M059J (cell line): ENCODE measurements around the gene ADIPOR2. TPM values are rescaled to one million over a fixed set of nuclear protein-coding genes. Genes with fewer than 3 reads are reported as not detected.
A peak's percentile ranks its signal among the peaks of the same experiment; 100 is the strongest.

Experiments used
- DNase-seq: peaks from one replicate; pipeline ENCODE4 v3.0.0-alpha.2; 2012; ENCODE audit warnings: low read depth
- total RNA-seq: library from RNA; depleted of rRNA; stranded (reverse); fragments of >200 nt; shearing (Covaris generic); gene quantifications from 2 replicates; pipeline ENCODE4 v1.2.3, GENCODE V29; 2014

ADIPOR2 gene
- total RNA-seq, 1 experiment from 2014 or later: 42.0 TPM

DNA sequence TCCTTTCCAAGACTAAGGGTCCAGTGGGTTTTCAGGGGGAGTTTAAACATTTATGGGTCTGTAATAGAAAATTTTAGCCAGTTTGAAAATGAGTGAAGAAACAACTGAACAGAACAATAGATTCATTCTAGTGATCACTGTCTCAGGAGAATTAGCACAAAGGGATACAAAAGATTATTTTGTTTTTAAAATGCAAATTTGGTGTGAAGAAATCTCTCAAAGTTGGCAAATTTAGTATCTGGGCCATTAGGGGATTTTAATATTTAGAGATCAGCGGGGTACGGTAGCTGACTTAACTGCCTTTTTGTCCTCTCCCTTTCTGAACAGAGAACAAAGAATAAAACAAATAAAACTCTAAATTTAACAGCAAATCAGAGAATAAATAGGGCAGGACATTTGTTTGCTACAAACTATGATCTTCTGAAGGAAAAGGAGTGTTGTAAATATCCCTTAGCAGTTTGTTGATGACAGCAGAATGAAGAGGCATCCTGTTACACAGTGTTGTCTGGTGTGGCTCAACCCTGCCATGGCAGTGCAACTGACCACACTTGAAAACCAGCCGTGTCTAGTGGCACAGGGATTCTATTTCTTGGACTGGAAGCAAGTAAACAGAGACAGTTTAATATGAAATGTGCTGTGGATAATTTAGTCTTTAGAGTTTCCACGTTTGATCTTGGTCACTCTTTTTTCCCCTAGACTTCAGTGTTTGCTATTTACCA lies 83.2 kb downstream of the ADIPOR2 start:
- peak; percentile 61 for DNase-seq

GRCh38 chr12:1776170-1776921 lies 85.5 kb downstream of the ADIPOR2 start:
- DNase-seq: peak; percentile 94

- peak; percentile 77 for DNase-seq
These were observed 86.9 kb downstream of the ADIPOR2 start for GRCh38 chr12:1777798-1778197.

DNA sequence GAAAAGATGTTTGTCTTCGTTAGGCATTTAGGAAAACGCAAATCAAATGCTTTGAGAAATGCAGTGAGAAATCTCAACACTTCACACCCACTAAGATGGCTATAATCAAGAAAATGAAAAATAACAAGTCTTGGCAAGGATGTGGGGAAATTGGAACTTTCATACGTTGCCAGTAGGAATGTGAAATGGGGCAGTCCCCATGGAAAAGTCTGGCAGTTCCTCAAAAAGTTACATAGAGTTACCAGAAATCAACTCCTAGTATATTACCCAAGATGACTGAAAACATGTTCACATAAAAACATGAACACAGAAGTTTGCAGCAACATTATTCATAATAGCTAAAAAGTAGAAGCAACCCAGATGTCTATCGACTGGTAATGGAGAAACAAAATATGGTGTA lies 88.0 kb downstream of the ADIPOR2 start:
- no peak for DNase-seq

- peak; percentile 37 for DNase-seq
These were observed 88.9 kb downstream of the ADIPOR2 start for GRCh38 chr12:1779783-1780182.

- DNase-seq: no peak
These were observed 90.9 kb downstream of the ADIPOR2 start for GRCh38 chr12:1781772-1782171.

- DNase-seq: no peak
These were observed 91.3 kb downstream of the ADIPOR2 start for GRCh38 chr12:1782215-1782614.

GRCh38 chr12:1787714-1788113 lies 96.8 kb downstream of the ADIPOR2 start:
- DNase-seq: no peak

DNA sequence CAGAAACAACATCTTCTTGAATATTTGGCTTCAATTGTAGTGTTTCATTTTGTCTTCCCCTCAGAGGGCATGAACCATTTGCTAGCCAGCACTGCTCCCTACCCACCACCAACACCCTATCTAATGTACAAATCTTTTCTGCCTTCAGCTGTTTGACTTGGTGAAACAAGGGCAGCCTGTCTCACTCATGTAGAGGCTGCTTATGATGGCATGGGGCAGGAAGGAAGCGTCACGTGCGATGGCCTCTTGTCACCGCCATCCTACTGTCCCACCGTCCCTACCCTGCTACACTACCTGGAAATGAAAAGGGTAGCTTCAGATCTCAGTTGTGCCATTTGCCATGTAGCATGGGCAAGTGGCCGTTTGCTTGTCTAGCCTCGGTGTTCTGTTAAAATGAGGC lies 99.6 kb downstream of the ADIPOR2 start:
- no peak for DNase-seq

- peak; percentile 67 for DNase-seq
These were observed 100.4 kb downstream of the ADIPOR2 start for GRCh38 chr12:1791104-1791841.

DNA sequence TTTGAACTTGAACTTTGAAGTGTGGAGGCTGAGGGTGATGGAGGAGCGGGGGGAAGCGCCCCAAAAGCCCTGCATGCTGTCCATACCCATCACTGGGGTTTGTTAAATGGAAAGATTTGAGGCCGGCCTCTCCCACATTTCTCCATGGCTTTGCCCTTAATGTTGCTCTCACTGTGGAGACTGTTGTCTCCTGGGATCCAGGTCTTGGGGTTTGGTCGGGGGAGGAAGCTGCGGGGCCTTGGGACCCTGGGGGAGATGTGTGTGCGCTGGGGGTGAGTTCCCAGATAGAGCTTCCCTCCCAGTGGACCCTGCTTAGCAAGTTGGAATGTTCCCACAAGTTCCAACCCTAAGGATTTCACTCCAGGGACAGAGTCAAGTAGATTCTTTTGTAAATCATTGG lies 101.5 kb downstream of the ADIPOR2 start:
- DNase-seq: no peak

- DNase-seq: no peak
These were observed 102.7 kb downstream of the ADIPOR2 start for GRCh38 chr12:1793426-1794210.

DNA sequence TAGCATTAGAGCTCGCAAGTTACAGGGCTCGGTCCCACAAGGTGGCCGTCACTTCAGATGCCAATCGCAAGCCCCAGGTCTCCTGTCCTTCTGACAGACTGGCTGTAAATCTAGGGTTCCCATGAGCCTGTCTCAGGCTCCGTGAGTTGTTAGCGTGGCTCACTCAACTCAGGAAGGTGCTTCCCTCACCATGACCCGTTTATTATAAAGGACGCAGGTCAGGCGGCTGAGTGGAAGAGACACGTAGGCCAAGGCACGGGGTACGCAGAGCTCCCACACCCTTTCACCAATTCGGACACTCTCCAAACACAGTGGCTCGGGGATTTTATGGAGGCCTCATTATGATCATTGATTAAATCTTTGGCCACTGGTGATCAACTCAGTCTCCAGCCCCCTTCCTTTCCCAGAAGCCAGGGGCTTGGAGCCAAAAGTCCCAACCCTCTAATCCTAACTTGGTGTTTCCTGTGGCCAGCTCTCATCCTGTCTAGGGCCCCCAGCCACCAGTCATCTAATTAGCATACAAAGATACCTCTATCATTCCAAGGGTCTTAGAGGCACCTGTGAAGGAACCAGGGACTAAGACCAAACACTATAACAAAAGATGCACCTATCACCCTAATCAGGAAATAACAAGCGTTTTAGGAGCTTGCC lies 103.7 kb downstream of the ADIPOR2 start:
- no peak for DNase-seq

- no peak for DNase-seq
These were observed 104.4 kb downstream of the ADIPOR2 start for GRCh38 chr12:1795221-1795784.

GRCh38 chr12:1795785-1796514 lies 105.1 kb downstream of the ADIPOR2 start:
- peak; percentile 75 for DNase-seq

DNA sequence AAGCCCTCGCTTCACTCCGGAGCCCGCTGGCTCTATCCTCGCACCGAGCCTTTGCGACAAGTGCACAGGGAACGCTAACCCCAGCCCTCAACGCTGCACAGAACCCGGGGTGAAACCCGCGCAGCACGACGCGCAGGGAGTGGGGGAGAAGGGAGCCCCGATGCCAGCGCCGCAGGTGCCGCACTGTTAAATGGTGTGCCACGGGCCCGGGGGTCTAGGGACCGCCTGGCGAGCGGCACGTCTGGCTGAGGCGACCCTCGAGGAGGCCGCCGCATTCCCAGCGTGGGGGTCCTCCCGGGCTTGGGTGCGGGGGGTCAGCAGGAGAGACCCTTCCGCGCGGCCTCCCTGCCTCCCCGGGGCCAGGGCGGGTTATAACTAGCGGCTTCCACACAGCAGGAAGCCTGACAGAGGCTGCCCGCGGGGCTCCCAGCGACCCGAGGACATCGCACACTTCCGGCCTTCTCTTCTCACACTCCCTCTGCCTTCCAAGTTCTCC lies 105.7 kb downstream of the ADIPOR2 start:
- no peak for DNase-seq

GRCh38 chr12:1797011-1797901 lies 106.4 kb downstream of the ADIPOR2 start:
- DNase-seq: no peak

- DNase-seq: no peak
These were observed 107.2 kb downstream of the ADIPOR2 start for GRCh38 chr12:1797991-1798640.
